ENCODE data around the gene ASTN2. TPM values are rescaled to one million over a fixed set of nuclear protein-coding genes. Genes with fewer than 3 reads are reported as not detected.

The ASTN2 gene
- total and polyA plus RNA-seq, 2 experiments from 2014 or later, result 5.8 to 7.5 TPM

- Histone ChIP-seq H2AFZ (no peak overlapping the region), H3K79me2 (ENCODE audit: insufficient read depth) (no peaks in the 10 kb centered on the region), H3K4me2 (ENCODE audit: unreplicated experiment) (no peak overlapping the region), H3K9me3 (ENCODE audit: low read depth) (no peaks in the 10 kb centered on the region), H3K27me3 (replicated peaks; ENCODE audit: insufficient read depth) (no peaks in the 10 kb centered on the region), H3K4me3 (no peak overlapping the region), H3K36me3 (ENCODE audit: low read depth) (no peaks in the 10 kb centered on the region), H4K20me1 (ENCODE audit: insufficient read depth) (no peaks in the 10 kb centered on the region), H3F3A (ENCODE audit: insufficient read depth) (peaks cover 56% of the 10 kb centered on the region), H3K27ac (no peak overlapping the region), H3K4me1 (ENCODE audit: insufficient read depth) (peaks cover 69% of the 10 kb centered on the region), H3K9ac (no peak overlapping the region), H3K9me2 (ENCODE audit: insufficient read depth) (no peaks in the 10 kb centered on the region)
- DNase-seq, result no peak
- 85 to 88% methylated on average over 11 of the region's 11 CpGs for WGBS, 2 experiments (ENCODE audit: low coverage in 1 of 2, low lambda C conversion rate in 2 of 2, missing lambda C conversion rate in 2 of 2)
- TF ChIP-seq EZH2 (IDR thresholded peaks at IDR 0.05; ENCODE audit: insufficient read depth, poor library complexity, severe bottlenecking) (no peak), EZH2phosphoT487 (IDR thresholded peaks at IDR 0.05; ENCODE audit: insufficient read depth, low read depth) (no peak)
- in situ Hi-C loops (cut with MboI), result no loop called here
Measured at GRCh38 chr9:116547729-116548426, 867.0 kb downstream of the ASTN2 start.

- H3K9me2 ChIP-seq (ENCODE audit: insufficient read depth), result no peaks in the 10 kb centered on the region
- H3K4me1 ChIP-seq (ENCODE audit: insufficient read depth), result peaks cover 74% of the 10 kb centered on the region
- 85% methylated on average over 7 of the region's 7 CpGs for WGBS, 2 experiments (ENCODE audit: low coverage in 1 of 2, low lambda C conversion rate in 2 of 2, missing lambda C conversion rate in 2 of 2)
- peak; percentile 65 for DNase-seq
- H3F3A ChIP-seq (ENCODE audit: insufficient read depth), result peaks cover 65% of the 10 kb centered on the region
- H3K4me2 ChIP-seq (ENCODE audit: unreplicated experiment), result no peak overlapping the region
- no peak overlapping the region for H3K4me3 ChIP-seq
- no peaks in the 10 kb centered on the region for H3K9me3 ChIP-seq (ENCODE audit: low read depth)
- no peaks in the 10 kb centered on the region for H3K79me2 ChIP-seq (ENCODE audit: insufficient read depth)
- H4K20me1 ChIP-seq (ENCODE audit: insufficient read depth), result no peaks in the 10 kb centered on the region
- in situ Hi-C loops (cut with MboI), result no loop called here
- no peaks in the 10 kb centered on the region for H3K27me3 ChIP-seq (replicated peaks; ENCODE audit: insufficient read depth)
- TF ChIP-seq EZH2 (IDR thresholded peaks at IDR 0.05; ENCODE audit: insufficient read depth, poor library complexity, severe bottlenecking) (no peak), EZH2phosphoT487 (IDR thresholded peaks at IDR 0.05; ENCODE audit: insufficient read depth, low read depth) (no peak)
- no peak overlapping the region for H2AFZ ChIP-seq
- H3K27ac ChIP-seq, result no peak overlapping the region
- H3K9ac ChIP-seq, result no peak overlapping the region
- no peaks in the 10 kb centered on the region for H3K36me3 ChIP-seq (ENCODE audit: low read depth)
Measured at GRCh38 chr9:116546711-116547581, 867.9 kb downstream of the ASTN2 start.

GRCh38 chr9:116544896-116545295, 870.0 kb downstream of the ASTN2 start:
- Histone ChIP-seq H3K27ac (peak overlapping the region; percentile 88), H3K79me2 (ENCODE audit: insufficient read depth) (0 out of 2 replicates have a peak, but pooled peaks cover 4% of the 10 kb centered on the region), H3K9me3 (ENCODE audit: low read depth) (no peaks in the 10 kb centered on the region), H3F3A (ENCODE audit: insufficient read depth) (peaks cover 47% of the 10 kb centered on the region), H3K4me2 (ENCODE audit: unreplicated experiment) (peak overlapping the region; percentile 64), H3K4me1 (ENCODE audit: insufficient read depth) (peaks cover 55% of the 10 kb centered on the region), H3K9me2 (ENCODE audit: insufficient read depth) (no peaks in the 10 kb centered on the region), H4K20me1 (ENCODE audit: insufficient read depth) (no peaks in the 10 kb centered on the region), H3K4me3 (no peak overlapping the region), H2AFZ (no peak overlapping the region), H3K9ac (no peak overlapping the region), H3K27me3 (replicated peaks; ENCODE audit: insufficient read depth) (no peaks in the 10 kb centered on the region), H3K36me3 (ENCODE audit: low read depth) (no peaks in the 10 kb centered on the region)
- no peak for TF ChIP-seq EZH2phosphoT487 (IDR thresholded peaks at IDR 0.05; ENCODE audit: insufficient read depth, low read depth)
- no peak for TF ChIP-seq EZH2 (IDR thresholded peaks at IDR 0.05; ENCODE audit: insufficient read depth, poor library complexity, severe bottlenecking)
- in situ Hi-C loops (cut with MboI), result no loop called here
- WGBS, 2 experiments (ENCODE audit: low coverage in 1 of 2, low lambda C conversion rate in 2 of 2, missing lambda C conversion rate in 2 of 2), result 38 to 67% methylated on average over 2 of the region's 2 CpGs
- no peak for DNase-seq

- Histone ChIP-seq H3K36me3 (ENCODE audit: low read depth) (no peaks in the 10 kb centered on the region), H3K9me2 (ENCODE audit: insufficient read depth) (no peaks in the 10 kb centered on the region), H4K20me1 (ENCODE audit: insufficient read depth) (no peaks in the 10 kb centered on the region), H3K4me2 (ENCODE audit: unreplicated experiment) (peak overlapping the region; percentile 64), H2AFZ (peak overlapping the region; percentile 48), H3F3A (ENCODE audit: insufficient read depth) (peaks cover 40% of the 10 kb centered on the region), H3K4me3 (peak overlapping the region; percentile 35), H3K9ac (peak overlapping the region; percentile 66), H3K79me2 (ENCODE audit: insufficient read depth) (0 out of 2 replicates have a peak, but pooled peaks cover 4% of the 10 kb centered on the region), H3K27ac (peak overlapping the region; percentile 88), H3K4me1 (ENCODE audit: insufficient read depth) (peaks cover 46% of the 10 kb centered on the region), H3K27me3 (replicated peaks; ENCODE audit: insufficient read depth) (no peaks in the 10 kb centered on the region), H3K9me3 (ENCODE audit: low read depth) (no peaks in the 10 kb centered on the region)
- 2 to 5% methylated on average over 8 of the region's 8 CpGs for WGBS, 2 experiments (ENCODE audit: low coverage in 1 of 2, low lambda C conversion rate in 2 of 2, missing lambda C conversion rate in 2 of 2)
- no peak for TF ChIP-seq EZH2 (IDR thresholded peaks at IDR 0.05; ENCODE audit: insufficient read depth, poor library complexity, severe bottlenecking)
- no peak for TF ChIP-seq EZH2phosphoT487 (IDR thresholded peaks at IDR 0.05; ENCODE audit: insufficient read depth, low read depth)
- in situ Hi-C loops (cut with MboI), result no loop called here
- DNase-seq, result peak; percentile 92
Measured at GRCh38 chr9:116543731-116544400, 871.0 kb downstream of the ASTN2 start.

Measured in GM23248 (cell line).